K562 (cell line): ENCODE data around the gene PLCD1. TPM values are rescaled to one million over a fixed set of nuclear protein-coding genes. Genes with fewer than 3 reads are reported as not detected.

Experiments
- BCL6 ChIP-seq: fragments of 250-450 bp; sonication (Bioruptor Pico); IDR thresholded peaks from 2 replicates; pipeline ENCODE4 v1.4.0; 2020
- BRF1 ChIP-seq: IDR thresholded peaks from 3 replicates; pipeline ENCODE4 v1.6.1; 2011; ENCODE audit warnings: borderline replicate concordance, mild to moderate bottlenecking; ENCODE audit not compliant: insufficient read length; ENCODE audit errors: extremely low read depth
- CBX8 ChIP-seq: fragments of 200-600 bp; sonication (generic); IDR thresholded peaks from 2 replicates; pipeline ENCODE4 v1.6.1; 2012; ENCODE audit warnings: borderline replicate concordance, mixed run types, low read depth, mild to moderate bottlenecking, moderate library complexity, mixed read lengths, low read length, control low read depth, inconsistent platforms; ENCODE audit not compliant: poor library complexity, severe bottlenecking; ENCODE audit errors: extremely low read depth
- DNMT1 ChIP-seq: fragments of 450-650 bp; IDR thresholded peaks from 2 replicates; pipeline ENCODE4 v1.6.1; 2016; ENCODE audit warnings: antibody characterized with exemption, mild to moderate bottlenecking
- ELF4 ChIP-seq: fragments of 450-650 bp; formaldehyde crosslinking; IDR thresholded peaks from 2 replicates; pipeline ENCODE4 v1.4.0; 2022; ENCODE audit warnings: missing genetic modification characterization
- ETV1 ChIP-seq: fragments of 450-650 bp; conservative IDR thresholded peaks from 2 replicates; pipeline ENCODE4 v1.6.1; 2016; ENCODE audit warnings: missing genetic modification characterization, control low read depth, low read depth, missing compliant biosample characterization
- ETV5 ChIP-seq: sonication (generic); formaldehyde crosslinking; IDR thresholded peaks from 2 replicates; pipeline ENCODE4 v1.4.0; 2020; ENCODE audit warnings: low read depth, mild to moderate bottlenecking, missing genetic modification reagents
- EWSR1 ChIP-seq: fragments of 450-650 bp; IDR thresholded peaks from 2 replicates; pipeline ENCODE4 v1.6.1; 2018; ENCODE audit warnings: borderline replicate concordance, mild to moderate bottlenecking, low read depth, moderate library complexity; ENCODE audit not compliant: partially characterized antibody
- FOSL1 ChIP-seq: fragments of 200-800 bp; sonication (Bioruptor generic); conservative IDR thresholded peaks from 2 replicates; pipeline ENCODE4 v1.6.1; 2016; ENCODE audit warnings: missing genetic modification characterization, missing compliant biosample characterization
- HSF4 ChIP-seq: fragments of 250-450 bp; sonication (Bioruptor Pico); IDR thresholded peaks from 2 replicates; pipeline ENCODE4 v2.1.2; 2022; ENCODE audit warnings: mild to moderate bottlenecking, moderate library complexity, borderline replicate concordance
- KAT7 ChIP-seq: sonication (generic); formaldehyde crosslinking; IDR thresholded peaks from 2 replicates; pipeline ENCODE4 v1.8.0; 2022; ENCODE audit warnings: missing genetic modification reagents, mild to moderate bottlenecking, borderline replicate concordance
- LCOR ChIP-seq: sonication (generic); formaldehyde crosslinking; IDR thresholded peaks from 2 replicates; pipeline ENCODE4 v1.8.0; 2022; ENCODE audit warnings: mild to moderate bottlenecking, missing genetic modification reagents
- NCOA2 ChIP-seq, 2 experiments: fragments of 450-650 bp; IDR thresholded peaks; 2 replicates each; pipeline ENCODE4 v1.6.1; 2018; ENCODE audit warnings: mild to moderate bottlenecking in 2 of 2, moderate library complexity in 1 of 2; ENCODE audit not compliant: partially characterized antibody in 2 of 2
- NRF1 ChIP-seq, 2 experiments: fragments of 450-650 bp; IDR thresholded peaks in 1 of 2; conservative IDR thresholded peaks in 1 of 2; 2 replicates each; pipeline ENCODE4 v1.6.1; 2014; ENCODE audit warnings: mild to moderate bottlenecking in 2 of 2
- PHTF2 ChIP-seq: fragments of 250-450 bp; sonication (Bioruptor Pico); IDR thresholded peaks from 2 replicates; pipeline ENCODE4 v1.5.0; 2021; ENCODE audit warnings: mild to moderate bottlenecking
- ZBTB17 ChIP-seq: fragments of 450-650 bp; formaldehyde crosslinking; IDR thresholded peaks from 2 replicates; pipeline ENCODE4 v1.4.0; 2020; ENCODE audit warnings: mild to moderate bottlenecking
- ZNF143 ChIP-seq: sonication (generic); formaldehyde crosslinking; IDR thresholded peaks from 2 replicates; pipeline ENCODE4 v1.9.0; 2022; ENCODE audit warnings: mild to moderate bottlenecking, missing genetic modification reagents
- ZNF408 ChIP-seq: fragments of 250-450 bp; sonication (Bioruptor Pico); IDR thresholded peaks from 2 replicates; pipeline ENCODE4 v1.4.0; 2020; ENCODE audit warnings: low read depth, mild to moderate bottlenecking, moderate library complexity
- ZNF589 ChIP-seq: fragments of 200-800 bp; sonication (Bioruptor generic); IDR thresholded peaks from 2 replicates; pipeline ENCODE4 v1.6.1; 2016; ENCODE audit warnings: low read depth, missing genetic modification characterization, missing compliant biosample characterization
- polyA plus RNA-seq, 8 experiments: library from polyadenylated mRNA; depleted of rRNA in 4 of 8; stranded (reverse) in 5 of 8; unstranded in 3 of 8; fragments of >200 nt; fragmentation: Nextera tagmentation in 2 of 8; fragmentation: Illumina TruSeq in 1 of 8; extraction: Ambion mirVana in 2 of 8; extraction: Trizol in 1 of 8; gene quantifications; 2 replicates each; pipeline versions ENCODE4 v1.2.1 to v1.2.3, GENCODE V29; 2011 to 2014; ENCODE audit warnings: inconsistent platforms in 1 of 8, missing spikeins in 1 of 8
- total RNA-seq, 7 experiments: library from RNA; depleted of rRNA in 6 of 7; stranded (reverse); fragments of >200 nt in 6 of 7; fragmentation: Illumina TruSeq in 2 of 7; extraction: Trizol in 2 of 7; gene quantifications; 2 replicates each; pipeline versions ENCODE4 v1.2.1 to v1.2.3, GENCODE V29; 2011 to 2021; ENCODE audit warnings: low replicate concordance in 1 of 7
- TF ChIP-seq, protein P1 (sequence below), 3 experiments: IDR thresholded peaks in 2 of 3; conservative IDR thresholded peaks in 1 of 3; 2 replicates each; pipeline ENCODE4 v1.5.1; 2011 to 2012; ENCODE audit warnings: low read length in 3 of 3, mild to moderate bottlenecking in 3 of 3, control low read depth in 2 of 3, improper control_type of control experiment in 1 of 3, inconsistent platforms in 1 of 3, low read depth in 1 of 3, mixed read lengths in 1 of 3, moderate library complexity in 1 of 3; ENCODE audit not compliant: insufficient read depth in 2 of 3
- TF ChIP-seq, protein P2 (sequence below): sonication (generic); formaldehyde crosslinking; IDR thresholded peaks from 2 replicates; pipeline ENCODE4 v1.8.0; 2023; ENCODE audit warnings: mild to moderate bottlenecking, missing genetic modification reagents
- TF ChIP-seq, protein P3 (sequence below): sonication (generic); formaldehyde crosslinking; IDR thresholded peaks from 2 replicates; pipeline ENCODE4 v1.8.1; 2023; ENCODE audit warnings: mild to moderate bottlenecking, missing genetic modification reagents

PLCD1 gene
- total and polyA plus RNA-seq, 9 of the 15 experiments (the other 6 are each of a cell fraction or from before 2014, with no cell fraction given) = 5.4 to 209 (median 116) TPM

DNA sequence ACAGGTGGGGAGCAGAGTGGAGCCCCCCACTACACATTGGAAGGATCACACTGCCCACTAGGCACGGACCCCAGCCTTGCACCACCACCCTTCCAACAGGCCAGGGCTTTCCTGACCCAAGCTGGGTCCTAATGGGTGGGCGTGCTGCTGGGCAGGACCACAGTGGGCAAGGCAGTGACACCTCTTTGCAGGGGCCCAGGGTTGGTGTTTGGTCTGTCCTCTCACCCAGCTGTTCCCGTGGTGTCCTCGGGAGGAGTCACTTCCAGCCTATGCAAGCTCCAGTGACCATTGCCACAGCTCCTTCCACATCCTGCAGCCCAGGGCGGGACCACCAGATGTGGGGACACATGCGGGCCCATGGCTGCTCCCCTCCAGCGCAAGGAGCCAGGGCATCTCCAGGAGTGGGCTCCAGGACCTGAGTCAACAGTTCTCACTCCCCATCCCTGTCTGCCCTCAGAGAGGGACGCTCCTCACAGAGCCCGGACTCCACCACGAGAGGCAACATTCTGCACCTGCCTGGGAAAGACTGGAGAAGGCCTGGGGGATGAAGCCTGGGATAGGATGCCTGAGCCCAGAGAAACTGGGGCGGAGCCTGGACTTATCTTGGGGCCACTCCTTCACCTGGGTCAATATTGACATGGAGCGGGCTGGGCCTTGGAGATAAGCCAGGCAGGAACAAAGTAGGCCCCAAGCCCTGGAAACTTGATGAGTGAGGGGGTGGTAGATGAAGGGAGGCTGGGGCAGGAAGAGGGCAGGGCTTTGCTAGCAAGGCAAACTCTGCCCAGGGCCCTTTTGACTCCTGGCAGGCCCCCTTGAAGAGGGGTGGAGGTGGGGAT, 42.7 kb downstream of the PLCD1 start (continued):
- TF ChIP-seq NRF1 (conservative IDR thresholded peaks at IDR 0.05 in 1 of 2, IDR thresholded peaks at IDR 0.05 in 1 of 2) (peak; percentile 53 to 56), CBX8 (no peak), PHTF2 (CRISPR knock-in tag) (no peak), ETV5 (CRISPR knock-in tag) (peak; percentile 88; the same call in 1 of the 2 replicates), ZNF589 (peak; percentile 97), ZBTB17 (peak; percentile 79), HSF4 (CRISPR knock-in tag) (no peak), BRF1 (no peak), EWSR1 (no peak), BCL6 (CRISPR knock-in tag) (no peak), KAT7 (no peak), DNMT1 (no peak), LCOR (CRISPR knock-in tag) (0 out of 2 replicates have a peak, but pooled peaks have one; percentile 74), ZNF143 (no peak), ZNF408 (CRISPR knock-in tag) (no peak), NCOA2 (IDR thresholded peaks at IDR 0.05; ENCODE audit: partially characterized antibody in 2 of 2) (no peak), ELF4 (CRISPR knock-in tag) (peak; percentile 93), FOSL1 (no peak; the same call in 1 of the 2 replicates), ETV1 (peak; percentile 83)
- TF ChIP-seq, protein P1, sequence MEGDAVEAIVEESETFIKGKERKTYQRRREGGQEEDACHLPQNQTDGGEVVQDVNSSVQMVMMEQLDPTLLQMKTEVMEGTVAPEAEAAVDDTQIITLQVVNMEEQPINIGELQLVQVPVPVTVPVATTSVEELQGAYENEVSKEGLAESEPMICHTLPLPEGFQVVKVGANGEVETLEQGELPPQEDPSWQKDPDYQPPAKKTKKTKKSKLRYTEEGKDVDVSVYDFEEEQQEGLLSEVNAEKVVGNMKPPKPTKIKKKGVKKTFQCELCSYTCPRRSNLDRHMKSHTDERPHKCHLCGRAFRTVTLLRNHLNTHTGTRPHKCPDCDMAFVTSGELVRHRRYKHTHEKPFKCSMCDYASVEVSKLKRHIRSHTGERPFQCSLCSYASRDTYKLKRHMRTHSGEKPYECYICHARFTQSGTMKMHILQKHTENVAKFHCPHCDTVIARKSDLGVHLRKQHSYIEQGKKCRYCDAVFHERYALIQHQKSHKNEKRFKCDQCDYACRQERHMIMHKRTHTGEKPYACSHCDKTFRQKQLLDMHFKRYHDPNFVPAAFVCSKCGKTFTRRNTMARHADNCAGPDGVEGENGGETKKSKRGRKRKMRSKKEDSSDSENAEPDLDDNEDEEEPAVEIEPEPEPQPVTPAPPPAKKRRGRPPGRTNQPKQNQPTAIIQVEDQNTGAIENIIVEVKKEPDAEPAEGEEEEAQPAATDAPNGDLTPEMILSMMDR (IDR thresholded peaks at IDR 0.05 in 2 of 3, conservative IDR thresholded peaks at IDR 0.05 in 1 of 3; ENCODE audit: insufficient read depth in 2 of 3, low read depth in 1 of 3, low read length in 3 of 3) = 0 out of 6 replicates have a peak, but pooled peaks of 1 of the 3 experiments have one; percentile 19
- TF ChIP-seq, protein P2, sequence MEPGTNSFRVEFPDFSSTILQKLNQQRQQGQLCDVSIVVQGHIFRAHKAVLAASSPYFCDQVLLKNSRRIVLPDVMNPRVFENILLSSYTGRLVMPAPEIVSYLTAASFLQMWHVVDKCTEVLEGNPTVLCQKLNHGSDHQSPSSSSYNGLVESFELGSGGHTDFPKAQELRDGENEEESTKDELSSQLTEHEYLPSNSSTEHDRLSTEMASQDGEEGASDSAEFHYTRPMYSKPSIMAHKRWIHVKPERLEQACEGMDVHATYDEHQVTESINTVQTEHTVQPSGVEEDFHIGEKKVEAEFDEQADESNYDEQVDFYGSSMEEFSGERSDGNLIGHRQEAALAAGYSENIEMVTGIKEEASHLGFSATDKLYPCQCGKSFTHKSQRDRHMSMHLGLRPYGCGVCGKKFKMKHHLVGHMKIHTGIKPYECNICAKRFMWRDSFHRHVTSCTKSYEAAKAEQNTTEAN (CRISPR knock-in tag) = no peak
- TF ChIP-seq, protein P3, sequence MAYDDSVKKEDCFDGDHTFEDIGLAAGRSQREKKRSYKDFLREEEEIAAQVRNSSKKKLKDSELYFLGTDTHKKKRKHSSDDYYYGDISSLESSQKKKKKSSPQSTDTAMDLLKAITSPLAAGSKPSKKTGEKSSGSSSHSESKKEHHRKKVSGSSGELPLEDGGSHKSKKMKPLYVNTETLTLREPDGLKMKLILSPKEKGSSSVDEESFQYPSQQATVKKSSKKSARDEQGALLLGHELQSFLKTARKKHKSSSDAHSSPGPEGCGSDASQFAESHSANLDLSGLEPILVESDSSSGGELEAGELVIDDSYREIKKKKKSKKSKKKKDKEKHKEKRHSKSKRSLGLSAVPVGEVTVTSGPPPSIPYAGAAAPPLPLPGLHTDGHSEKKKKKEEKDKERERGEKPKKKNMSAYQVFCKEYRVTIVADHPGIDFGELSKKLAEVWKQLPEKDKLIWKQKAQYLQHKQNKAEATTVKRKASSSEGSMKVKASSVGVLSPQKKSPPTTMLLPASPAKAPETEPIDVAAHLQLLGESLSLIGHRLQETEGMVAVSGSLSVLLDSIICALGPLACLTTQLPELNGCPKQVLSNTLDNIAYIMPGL (CRISPR knock-in tag) = 0 out of 2 replicates have a peak, but pooled peaks have one; percentile 14
